MM.1S (cell line): ENCODE measurements around the gene FAM117A.

Experiments used
- DNase-seq: peaks from one replicate; pipeline ENCODE4 v3.0.0-alpha.2; 2015
- H2AFZ ChIP-seq: fragments of 300-600 bp; sonication (generic); 2 replicates; pipeline ENCODE4 v1.6.0; 2016; ENCODE audit warnings: antibody characterized with exemption, low read length
- H3F3A ChIP-seq: fragments of 300-600 bp; sonication (generic); 2 replicates; pipeline ENCODE4 v1.6.1; 2016; ENCODE audit warnings: mild to moderate bottlenecking, antibody characterized with exemption, low read length, moderate library complexity, mixed read lengths; ENCODE audit not compliant: insufficient read depth
- H3K27ac ChIP-seq: fragments of 300-600 bp; sonication (generic); 2 replicates; pipeline ENCODE4 v1.5.1; 2016; ENCODE audit warnings: mild to moderate bottlenecking, low read length
- H3K27me3 ChIP-seq: fragments of 300-600 bp; sonication (generic); replicated peaks from 2 replicates; pipeline ENCODE4 v1.6.0; 2016; ENCODE audit warnings: low read length; ENCODE audit not compliant: insufficient read depth
- H3K36me3 ChIP-seq: fragments of 300-600 bp; sonication (generic); replicated peaks from 2 replicates; pipeline ENCODE4 v1.6.1; 2016; ENCODE audit warnings: mild to moderate bottlenecking, low read length, mixed read lengths; ENCODE audit not compliant: insufficient read depth
- H3K4me1 ChIP-seq: fragments of 300-600 bp; sonication (generic); 2 replicates; pipeline ENCODE4 v1.6.1; 2016; ENCODE audit warnings: low read length, mixed read lengths
- H3K4me2 ChIP-seq: fragments of 300-600 bp; sonication (generic); 2 replicates; pipeline ENCODE4 v1.6.0; 2016; ENCODE audit warnings: low read depth, low read length
- H3K4me3 ChIP-seq: fragments of 300-600 bp; sonication (generic); 2 replicates; pipeline ENCODE4 v1.5.1; 2016; ENCODE audit warnings: low read length, mixed read lengths
- H3K79me2 ChIP-seq: fragments of 300-600 bp; sonication (generic); 2 replicates; pipeline ENCODE4 v1.6.1; 2016; ENCODE audit warnings: mixed run types, low read length, mixed read lengths
- H3K9ac ChIP-seq: fragments of 300-600 bp; sonication (generic); 2 replicates; pipeline ENCODE4 v1.6.1; 2016; ENCODE audit warnings: low read length, mixed read lengths
- H3K9me2 ChIP-seq: fragments of 300-600 bp; sonication (generic); replicated peaks from 2 replicates; pipeline ENCODE4 v1.6.1; 2016; ENCODE audit warnings: mild to moderate bottlenecking, low read length, mixed read lengths; ENCODE audit not compliant: insufficient read depth
- H3K9me3 ChIP-seq: fragments of 300-600 bp; sonication (generic); replicated peaks from 2 replicates; pipeline ENCODE4 v1.6.1; 2016; ENCODE audit warnings: mild to moderate bottlenecking, low read length, mixed read lengths; ENCODE audit not compliant: insufficient read depth
- H4K20me1 ChIP-seq: fragments of 300-600 bp; sonication (generic); 2 replicates; pipeline ENCODE4 v1.6.1; 2016; ENCODE audit warnings: mild to moderate bottlenecking, low read length, moderate library complexity, mixed read lengths; ENCODE audit not compliant: insufficient read depth
- EZH2 ChIP-seq: fragments of 300-600 bp; sonication (generic); optimal IDR thresholded peaks from 2 replicates; pipeline ENCODE3; 2017; ENCODE audit warnings: low read depth, mild to moderate bottlenecking, antibody characterized with exemption, low read length, mixed read lengths
- EZH2phosphoT487 ChIP-seq: fragments of 300-600 bp; sonication (generic); IDR thresholded peaks from 2 replicates; pipeline ENCODE4 v1.6.1; 2018; ENCODE audit warnings: antibody characterized with exemption, low read length
- TF ChIP-seq, protein P1 (sequence below): fragments of 300-600 bp; sonication (generic); IDR thresholded peaks from 2 replicates; pipeline ENCODE4 v1.5.1; 2016; ENCODE audit warnings: antibody characterized with exemption, low read length, mixed read lengths

FAM117A gene

DNA sequence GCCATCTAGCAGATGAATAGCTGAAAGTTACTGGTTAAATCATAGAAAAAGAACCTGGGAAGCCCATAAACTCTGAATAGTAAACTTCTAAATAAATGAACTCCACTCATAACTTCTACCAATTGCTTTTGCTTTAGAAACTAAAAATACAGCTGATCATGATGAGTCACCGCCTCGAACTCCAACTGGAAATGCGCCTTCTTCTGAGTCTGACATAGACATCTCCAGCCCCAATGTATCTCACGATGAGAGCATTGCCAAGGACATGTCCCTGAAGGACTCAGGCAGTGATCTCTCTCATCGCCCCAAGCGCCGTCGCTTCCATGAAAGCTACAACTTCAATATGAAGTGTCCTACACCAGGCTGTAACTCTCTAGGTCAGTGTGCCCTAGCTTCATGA, 34.3 kb upstream of the FAM117A start:
- Histone ChIP-seq H3F3A (no peaks in the 10 kb centered on the region), H3K9ac (no peak overlapping the region), H3K79me2 (peaks cover 96% of the 10 kb centered on the region), H3K27ac (no peak overlapping the region), H3K4me2 (no peak overlapping the region), H3K9me2 (no peaks in the 10 kb centered on the region), H2AFZ (no peak overlapping the region), H3K9me3 (no peaks in the 10 kb centered on the region), H3K4me1 (no peaks in the 10 kb centered on the region), H3K36me3 (peaks cover 22% of the 10 kb centered on the region), H4K20me1 (peaks cover 12% of the 10 kb centered on the region; the same call in 1 of the 2 replicates), H3K27me3 (no peaks in the 10 kb centered on the region), H3K4me3 (no peak overlapping the region)
- no peak for TF ChIP-seq EZH2phosphoT487
- TF ChIP-seq, protein P1, sequence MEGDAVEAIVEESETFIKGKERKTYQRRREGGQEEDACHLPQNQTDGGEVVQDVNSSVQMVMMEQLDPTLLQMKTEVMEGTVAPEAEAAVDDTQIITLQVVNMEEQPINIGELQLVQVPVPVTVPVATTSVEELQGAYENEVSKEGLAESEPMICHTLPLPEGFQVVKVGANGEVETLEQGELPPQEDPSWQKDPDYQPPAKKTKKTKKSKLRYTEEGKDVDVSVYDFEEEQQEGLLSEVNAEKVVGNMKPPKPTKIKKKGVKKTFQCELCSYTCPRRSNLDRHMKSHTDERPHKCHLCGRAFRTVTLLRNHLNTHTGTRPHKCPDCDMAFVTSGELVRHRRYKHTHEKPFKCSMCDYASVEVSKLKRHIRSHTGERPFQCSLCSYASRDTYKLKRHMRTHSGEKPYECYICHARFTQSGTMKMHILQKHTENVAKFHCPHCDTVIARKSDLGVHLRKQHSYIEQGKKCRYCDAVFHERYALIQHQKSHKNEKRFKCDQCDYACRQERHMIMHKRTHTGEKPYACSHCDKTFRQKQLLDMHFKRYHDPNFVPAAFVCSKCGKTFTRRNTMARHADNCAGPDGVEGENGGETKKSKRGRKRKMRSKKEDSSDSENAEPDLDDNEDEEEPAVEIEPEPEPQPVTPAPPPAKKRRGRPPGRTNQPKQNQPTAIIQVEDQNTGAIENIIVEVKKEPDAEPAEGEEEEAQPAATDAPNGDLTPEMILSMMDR = no peak
- TF ChIP-seq EZH2 = no peak
- no peak for DNase-seq

DNA sequence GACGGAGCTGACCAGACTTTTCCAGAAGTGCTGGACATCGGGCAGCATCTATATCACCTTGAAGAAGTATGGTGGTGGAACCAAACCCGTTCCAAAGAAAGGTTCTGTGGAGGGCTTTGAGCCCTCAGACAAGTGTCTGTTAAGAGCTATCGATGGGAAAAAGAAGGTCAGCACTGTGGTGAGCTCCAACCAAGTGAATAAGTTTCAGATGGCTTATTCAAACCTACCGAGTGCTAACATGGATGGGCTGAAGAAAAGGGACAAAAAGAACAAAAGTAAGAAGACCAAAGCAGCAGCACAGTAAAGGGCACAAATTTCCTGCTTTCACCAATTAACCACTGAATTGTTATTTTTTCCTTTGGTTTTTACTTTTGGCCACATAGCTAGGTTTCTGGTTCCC, 31.4 kb upstream of the FAM117A start:
- H3K9me2 ChIP-seq = no peaks in the 10 kb centered on the region
- no peaks in the 10 kb centered on the region for H3K9me3 ChIP-seq
- H3K4me3 ChIP-seq = no peak overlapping the region
- H3K36me3 ChIP-seq = peaks cover 19% of the 10 kb centered on the region
- no peak overlapping the region for H2AFZ ChIP-seq
- H3K27ac ChIP-seq = no peak overlapping the region
- TF ChIP-seq, protein P1 = no peak
- TF ChIP-seq EZH2phosphoT487 (no peak), EZH2 (no peak)
- H3F3A ChIP-seq = no peaks in the 10 kb centered on the region
- DNase-seq = no peak
- no peaks in the 10 kb centered on the region for H3K4me1 ChIP-seq
- H3K79me2 ChIP-seq = peaks cover 96% of the 10 kb centered on the region
- peaks cover 20% of the 10 kb centered on the region for H4K20me1 ChIP-seq
- H3K27me3 ChIP-seq = no peaks in the 10 kb centered on the region
- no peak overlapping the region for H3K9ac ChIP-seq
- H3K4me2 ChIP-seq = no peak overlapping the region

DNA sequence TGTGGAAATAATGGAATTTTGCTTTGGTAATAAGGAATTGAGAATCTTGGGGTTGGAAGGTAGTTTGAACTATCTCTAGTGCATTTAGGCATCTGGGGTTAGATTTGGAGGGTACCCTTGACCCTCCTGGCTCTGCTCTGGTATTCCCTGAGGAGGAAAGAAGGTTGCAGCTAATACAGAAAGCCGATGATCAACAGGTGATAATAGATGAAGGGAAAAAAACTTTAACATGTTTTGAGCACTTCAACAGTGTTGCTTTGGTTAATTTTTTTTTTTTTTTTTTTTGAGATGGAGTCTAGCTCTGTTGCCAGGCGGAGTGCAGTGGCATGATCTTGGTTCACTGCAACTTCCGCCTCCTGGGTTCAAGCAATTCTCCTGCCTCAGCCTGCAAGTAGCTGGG, 29.4 kb upstream of the FAM117A start:
- Histone ChIP-seq H2AFZ (no peak overlapping the region), H3K27ac (no peak overlapping the region), H3K4me2 (no peak overlapping the region), H3K27me3 (no peaks in the 10 kb centered on the region), H3K9me2 (no peaks in the 10 kb centered on the region), H3K4me3 (no peak overlapping the region), H3K36me3 (peaks cover 19% of the 10 kb centered on the region), H3K9ac (no peak overlapping the region), H3K4me1 (peaks cover 6% of the 10 kb centered on the region), H4K20me1 (peaks cover 31% of the 10 kb centered on the region), H3F3A (no peaks in the 10 kb centered on the region), H3K9me3 (no peaks in the 10 kb centered on the region), H3K79me2 (peaks cover 94% of the 10 kb centered on the region)
- TF ChIP-seq, protein P1 = no peak
- TF ChIP-seq EZH2 = no peak
- no peak for TF ChIP-seq EZH2phosphoT487
- no peak for DNase-seq
